Measurements from ENCODE around the gene DGKA. TPM values are rescaled to one million over a fixed set of nuclear protein-coding genes. Genes with fewer than 3 reads are reported as not detected.
A peak's percentile ranks its signal among the peaks of the same experiment; 100 is the strongest.

Gene DGKA
- total RNA-seq, 4 donors from 2014 or later = 21.9 to 80.3 (median 37.4) TPM

DNA sequence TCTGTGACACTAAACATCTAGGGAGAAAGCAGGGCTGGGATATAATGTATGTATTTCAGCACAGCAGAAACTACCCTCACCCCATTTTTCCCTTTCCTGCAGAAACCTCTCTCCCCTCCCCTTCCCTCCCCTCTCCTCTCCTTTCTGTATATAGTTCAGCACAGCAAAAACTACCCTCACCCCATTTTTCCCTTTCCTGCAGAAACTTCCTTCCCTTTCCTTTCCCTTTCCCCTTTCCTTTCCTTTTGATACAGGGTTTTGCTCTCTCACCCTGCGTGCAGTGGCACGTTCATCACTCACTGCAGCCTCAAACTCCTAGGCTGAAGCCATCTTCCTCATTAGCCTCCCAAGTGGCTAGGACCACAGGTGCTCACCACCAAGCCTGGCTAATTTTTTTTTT lies 32.8 kb downstream of the DGKA start:
- no peak for ATAC-seq
- TF ChIP-seq EP300 (IDR thresholded peaks at IDR 0.05) (no peak), POLR2AphosphoS5 (IDR thresholded peaks at IDR 0.05) (no peak), POLR2A (IDR thresholded peaks at IDR 0.05) (no peak)
- TF ChIP-seq, protein P1, sequence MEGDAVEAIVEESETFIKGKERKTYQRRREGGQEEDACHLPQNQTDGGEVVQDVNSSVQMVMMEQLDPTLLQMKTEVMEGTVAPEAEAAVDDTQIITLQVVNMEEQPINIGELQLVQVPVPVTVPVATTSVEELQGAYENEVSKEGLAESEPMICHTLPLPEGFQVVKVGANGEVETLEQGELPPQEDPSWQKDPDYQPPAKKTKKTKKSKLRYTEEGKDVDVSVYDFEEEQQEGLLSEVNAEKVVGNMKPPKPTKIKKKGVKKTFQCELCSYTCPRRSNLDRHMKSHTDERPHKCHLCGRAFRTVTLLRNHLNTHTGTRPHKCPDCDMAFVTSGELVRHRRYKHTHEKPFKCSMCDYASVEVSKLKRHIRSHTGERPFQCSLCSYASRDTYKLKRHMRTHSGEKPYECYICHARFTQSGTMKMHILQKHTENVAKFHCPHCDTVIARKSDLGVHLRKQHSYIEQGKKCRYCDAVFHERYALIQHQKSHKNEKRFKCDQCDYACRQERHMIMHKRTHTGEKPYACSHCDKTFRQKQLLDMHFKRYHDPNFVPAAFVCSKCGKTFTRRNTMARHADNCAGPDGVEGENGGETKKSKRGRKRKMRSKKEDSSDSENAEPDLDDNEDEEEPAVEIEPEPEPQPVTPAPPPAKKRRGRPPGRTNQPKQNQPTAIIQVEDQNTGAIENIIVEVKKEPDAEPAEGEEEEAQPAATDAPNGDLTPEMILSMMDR (IDR thresholded peaks at IDR 0.05) = no peak
- no peak overlapping the region for H3K4me3 ChIP-seq
- WGBS, 2 donors (ENCODE audit: low coverage in 1 of 2) = 72% methylated on average over 2 of the region's 2 CpGs; no CpG with 5 or more reads in 1 of the 2 donors
- H3K4me1 ChIP-seq = peaks cover 0 to 24% (median 2%) of the 10 kb centered on the region in 3 donors
- no peak overlapping the region for H3K27ac ChIP-seq
- H3K36me3 ChIP-seq = peaks cover 0 to 8% of the 10 kb centered on the region in 2 donors
- H3K27me3 ChIP-seq = no peaks in the 10 kb centered on the region
- H3K9me3 ChIP-seq = no peaks in the 10 kb centered on the region

DNA sequence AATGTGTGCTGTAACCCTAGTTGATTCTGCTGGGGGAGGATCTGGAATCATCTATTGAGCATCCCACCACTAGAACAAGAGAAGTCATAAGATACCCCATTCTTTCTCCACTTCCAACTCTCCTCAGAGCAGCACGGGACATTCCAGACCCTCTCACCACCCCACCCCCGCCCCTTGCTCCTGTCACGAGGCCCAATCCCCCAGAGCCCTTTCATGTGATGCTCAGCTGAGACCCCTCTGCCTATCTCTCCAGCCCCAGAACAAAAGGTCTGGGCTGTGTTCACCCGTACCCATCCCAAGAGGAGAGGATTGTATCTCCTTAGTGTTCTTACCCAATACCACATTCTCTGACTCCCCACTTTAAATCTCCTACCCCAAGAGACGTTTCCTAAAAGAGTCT lies 34.3 kb downstream of the DGKA start:
- Histone ChIP-seq H3K4me1 (peaks cover 0 to 32% (median 2%) of the 10 kb centered on the region in 3 donors), H3K4me3 (no peak overlapping the region), H3K27me3 (no peaks in the 10 kb centered on the region), H3K9me3 (no peaks in the 10 kb centered on the region), H3K27ac (peak overlapping the region in 1 of 4 donors; percentile 86), H3K36me3 (peaks cover 0 to 18% of the 10 kb centered on the region in 2 donors)
- 52 to 58% methylated on average over 2 to 3 of the region's 5 CpGs for WGBS, 2 donors (ENCODE audit: low coverage in 1 of 2)
- ATAC-seq = no peak
- TF ChIP-seq, protein P1 (IDR thresholded peaks at IDR 0.05) = no peak
- TF ChIP-seq POLR2A (IDR thresholded peaks at IDR 0.05) = no peak
- TF ChIP-seq POLR2AphosphoS5 (IDR thresholded peaks at IDR 0.05) = no peak
- no peak for TF ChIP-seq EP300 (IDR thresholded peaks at IDR 0.05)

DNA sequence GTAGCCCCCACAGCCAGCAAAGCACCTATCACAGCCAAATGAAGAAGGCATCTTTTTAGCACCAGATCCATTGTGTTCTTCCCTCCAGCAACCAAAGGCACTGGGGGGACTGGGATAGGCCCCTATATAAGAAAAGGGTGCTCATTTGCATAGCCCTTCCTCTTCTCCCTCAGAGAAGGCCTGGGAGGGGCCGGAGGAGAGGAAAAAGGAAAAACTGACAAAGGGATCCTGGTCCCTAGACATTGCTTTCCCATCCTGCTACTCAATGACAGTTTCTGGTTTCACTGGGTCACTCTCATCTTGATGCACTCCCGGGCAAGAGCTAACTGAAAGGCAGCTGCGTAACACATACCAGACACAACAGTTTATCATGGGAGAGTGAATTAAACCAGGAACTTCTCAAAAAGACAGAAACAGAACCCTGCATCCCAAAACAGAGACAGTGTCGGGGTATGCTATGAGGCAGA lies 35.0 kb downstream of the DGKA start, which contains the start of gene PMEL:
TSS of gene PMEL (minus strand) at position 102 of the 467 bp plus-strand sequence. CDS start at position 71, 31 bp downstream.
- TF ChIP-seq POLR2A (IDR thresholded peaks at IDR 0.05) = no peak
- TF ChIP-seq EP300 (IDR thresholded peaks at IDR 0.05) = no peak
- TF ChIP-seq POLR2AphosphoS5 (IDR thresholded peaks at IDR 0.05) = no peak
- H3K9me3 ChIP-seq = no peaks in the 10 kb centered on the region
- H3K27ac ChIP-seq = peak within 1 kb of the TSS; percentile 68 to 91 (median 88)
- 0 to 20% methylated on average over 3 of the region's 4 CpGs for WGBS, 2 donors (ENCODE audit: low coverage in 1 of 2)
- peaks cover 0 to 25% of the 10 kb centered on the region in 2 donors for H3K36me3 ChIP-seq
- ATAC-seq = peak; percentile 18
- peaks cover 0 to 32% (median 2%) of the 10 kb centered on the region in 3 donors for H3K4me1 ChIP-seq
- H3K27me3 ChIP-seq = no peaks in the 10 kb centered on the region
- H3K4me3 ChIP-seq = peak within 1 kb of the TSS; percentile 91 to 93

DNA sequence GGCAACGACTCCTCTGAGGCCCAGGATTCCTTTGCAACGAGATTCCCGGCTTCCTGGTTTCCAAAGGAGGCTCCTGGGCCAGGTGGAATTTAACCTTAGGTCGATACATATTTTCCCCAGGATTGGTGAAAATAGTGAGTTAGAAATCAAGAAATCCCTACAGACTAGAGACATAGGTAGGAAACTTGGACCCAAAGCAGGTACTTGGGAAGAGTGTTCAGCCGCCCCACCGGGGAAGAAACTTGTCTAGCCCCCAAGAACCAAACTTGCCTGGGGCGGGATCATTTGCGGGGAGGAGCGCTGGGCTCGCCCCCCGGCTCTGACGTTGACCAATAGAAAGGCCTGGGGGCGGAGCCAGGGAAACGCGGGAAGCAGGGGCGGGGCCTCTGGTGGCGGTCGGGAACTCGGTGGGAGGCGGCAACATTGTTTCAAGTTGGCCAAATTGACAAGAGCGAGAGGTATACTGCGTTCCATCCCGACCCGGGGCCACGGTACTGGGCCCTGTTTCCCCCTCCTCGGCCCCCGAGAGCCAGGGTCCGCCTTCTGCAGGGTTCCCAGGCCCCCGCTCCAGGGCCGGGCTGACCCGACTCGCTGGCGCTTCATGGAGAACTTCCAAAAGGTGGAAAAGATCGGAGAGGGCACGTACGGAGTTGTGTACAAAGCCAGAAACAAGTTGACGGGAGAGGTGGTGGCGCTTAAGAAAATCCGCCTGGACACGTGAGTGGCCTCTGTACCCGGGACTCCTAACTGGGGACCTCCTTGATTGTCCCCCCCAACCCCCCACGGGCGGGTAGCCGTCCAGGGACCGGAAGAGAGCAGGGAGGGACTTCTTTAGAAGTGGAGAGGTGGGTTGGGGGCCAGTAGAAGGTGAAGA lies 35.7 kb downstream of the DGKA start, which contains the start of gene CDK2:
TSS of gene CDK2 (plus strand) at position 423 of the 874 bp plus-strand sequence. CDS start at position 602, 179 bp downstream.
- TF ChIP-seq EP300 (IDR thresholded peaks at IDR 0.05) (no peak), POLR2A (IDR thresholded peaks at IDR 0.05) (peak; percentile 58 to 73), POLR2AphosphoS5 (IDR thresholded peaks at IDR 0.05) (peak; percentile 89)
- TF ChIP-seq, protein P1 (IDR thresholded peaks at IDR 0.05) = no peak

DNA sequence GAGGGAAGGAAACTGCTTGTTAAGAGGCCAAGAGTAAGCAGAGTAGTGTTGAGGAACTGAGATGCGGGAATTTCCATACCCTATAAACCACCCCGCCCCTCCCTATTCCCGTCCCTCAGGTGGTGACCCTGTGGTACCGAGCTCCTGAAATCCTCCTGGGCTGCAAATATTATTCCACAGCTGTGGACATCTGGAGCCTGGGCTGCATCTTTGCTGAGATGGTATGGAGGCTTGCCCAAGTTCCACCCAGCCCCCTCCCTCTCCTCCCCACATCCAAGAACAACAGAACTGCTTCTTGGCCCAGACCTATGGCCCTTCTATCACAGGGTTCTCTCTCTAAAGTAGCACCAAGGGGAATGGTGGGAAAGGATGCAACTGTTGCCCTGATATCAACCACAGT lies 38.4 kb downstream of the DGKA start:
- Histone ChIP-seq H3K9me3 (no peaks in the 10 kb centered on the region), H3K36me3 (peaks cover 0 to 30% of the 10 kb centered on the region in 2 donors), H3K27ac (peak overlapping the region in 1 of 4 donors; percentile 91), H3K4me1 (peaks cover 2 to 52% (median 3%) of the 10 kb centered on the region in 3 donors), H3K4me3 (no peak overlapping the region), H3K27me3 (no peaks in the 10 kb centered on the region)
- no peak for ATAC-seq
- WGBS, 2 donors (ENCODE audit: low coverage in 1 of 2) = 75% methylated on average over 1 to 4 of the region's 4 CpGs
- TF ChIP-seq POLR2AphosphoS5 (IDR thresholded peaks at IDR 0.05) (no peak), EP300 (IDR thresholded peaks at IDR 0.05) (no peak), POLR2A (IDR thresholded peaks at IDR 0.05) (no peak)
- TF ChIP-seq, protein P1 (IDR thresholded peaks at IDR 0.05) = no peak

More for the DNA sequence above, 35.7 kb downstream of the DGKA start, which contains the start of gene CDK2:
- Histone ChIP-seq H3K4me3 (peak within 1 kb of the TSS; percentile 91 to 93), H3K27ac (peak within 1 kb of the TSS; percentile 68 to 91 (median 88)), H3K4me1 (peaks cover 2 to 39% (median 3%) of the 10 kb centered on the region in 3 donors), H3K36me3 (peaks cover 0 to 30% of the 10 kb centered on the region in 2 donors), H3K27me3 (no peaks in the 10 kb centered on the region), H3K9me3 (no peaks in the 10 kb centered on the region)
- 0 to 2% methylated on average over 8 to 22 of the region's 45 CpGs for WGBS, 2 donors (ENCODE audit: low coverage in 1 of 2)
- ATAC-seq = peak; percentile 95

All from gastroesophageal sphincter (tissue), 4 donors.